ENCODE data around the gene TEDDM1.

TEDDM1 gene

GRCh38 chr1:182430263-182431068, 30.0 kb upstream of the TEDDM1 start:
- no peak for DNase-seq (ENCODE audit: low read depth, low spot score)
- TF ChIP-seq CTCF (IDR thresholded peaks at IDR 0.05; ENCODE audit: insufficient read depth, low read length, missing control alignments), result no peak
- no peak overlapping the region for H3K4me3 ChIP-seq (ENCODE audit: low read depth, low read length)
- CTCF ChIA-PET, result no interaction called here
- POLR2A ChIA-PET, result no interaction called here

GRCh38 chr1:182428043-182428442, 27.6 kb upstream of the TEDDM1 start:
- H3K4me3 ChIP-seq (ENCODE audit: low read depth, low read length), result no peak overlapping the region

GRCh38 chr1:182426442-182427430, 26.3 kb upstream of the TEDDM1 start:
- POLR2A ChIA-PET, result no interaction called here
- CTCF ChIA-PET, result no interaction called here
- H3K4me3 ChIP-seq (ENCODE audit: low read depth, low read length), result no peak overlapping the region
- DNase-seq (ENCODE audit: low read depth, low spot score), result no peak
- no peak for TF ChIP-seq CTCF (IDR thresholded peaks at IDR 0.05; ENCODE audit: insufficient read depth, low read length, missing control alignments)

More at GRCh38 chr1:182428043-182428442, 27.6 kb upstream of the TEDDM1 start:
- POLR2A ChIA-PET, result no interaction called here
- TF ChIP-seq CTCF (IDR thresholded peaks at IDR 0.05; ENCODE audit: insufficient read depth, low read length, missing control alignments), result no peak
- CTCF ChIA-PET, result no interaction called here
- no peak for DNase-seq (ENCODE audit: low read depth, low spot score)

- CTCF ChIA-PET, result no interaction called here
- no peak overlapping the region for H3K4me3 ChIP-seq (ENCODE audit: low read depth, low read length)
- POLR2A ChIA-PET, result no interaction called here
- no peak for DNase-seq (ENCODE audit: low read depth, low spot score)
- no peak for TF ChIP-seq CTCF (IDR thresholded peaks at IDR 0.05; ENCODE audit: insufficient read depth, low read length, missing control alignments)
These were observed 15.3 kb upstream of the TEDDM1 start for GRCh38 chr1:182415789-182416188.

GRCh38 chr1:182413969-182414368, 13.5 kb upstream of the TEDDM1 start:
- ChIA-PET CTCF (no interaction called here), POLR2A (no interaction called here)
- DNase-seq (ENCODE audit: low read depth, low spot score), result no peak
- H3K4me3 ChIP-seq (ENCODE audit: low read depth, low read length), result no peak overlapping the region
- TF ChIP-seq CTCF (IDR thresholded peaks at IDR 0.05; ENCODE audit: insufficient read depth, low read length, missing control alignments), result no peak

- DNase-seq (ENCODE audit: low read depth, low spot score), result no peak
- CTCF ChIA-PET, result interaction anchor here (2.3 kb wide), 1 partner anchor 17 kb away, joined by 6 read pairs; no protein-coding TSS in a partner anchor
- no peak for TF ChIP-seq CTCF (IDR thresholded peaks at IDR 0.05; ENCODE audit: insufficient read depth, low read length, missing control alignments)
- no peak overlapping the region for H3K4me3 ChIP-seq (ENCODE audit: low read depth, low read length)
- POLR2A ChIA-PET, result no interaction called here
These were observed 13.0 kb upstream of the TEDDM1 start for GRCh38 chr1:182413486-182413885.

Data from AG04449 (cell line).